Measurements from ENCODE around the gene FBXL16. TPM values are rescaled to one million over a fixed set of nuclear protein-coding genes. Genes with fewer than 3 reads are reported as not detected.
A peak's percentile ranks its signal among the peaks of the same experiment; 100 is the strongest.

The FBXL16 gene
- total and polyA plus RNA-seq, 3 donors from 2014 or later, result 15.8 to 23.4 (median 16.1) TPM

DNA sequence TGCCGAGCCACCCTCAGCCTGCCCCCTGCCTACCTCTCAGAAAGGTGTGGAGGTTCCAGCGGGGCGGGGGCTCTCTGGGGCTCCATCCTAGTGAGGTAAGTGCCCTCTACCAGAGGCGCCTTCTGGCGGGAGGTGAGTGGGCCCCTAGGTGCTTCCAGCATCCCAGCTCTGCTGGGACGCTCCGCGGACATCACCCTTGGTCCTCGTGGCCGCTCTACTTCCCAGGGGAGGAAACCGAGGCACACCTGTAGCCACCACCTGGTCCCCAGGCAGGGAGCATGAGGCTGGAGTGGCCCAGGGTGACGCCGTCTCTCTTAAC lies 62.6 kb downstream of the FBXL16 start:
- Histone ChIP-seq H3K36me3 (ENCODE audit: low read depth, missing control alignments) (no peaks in the 10 kb centered on the region), H3K4me1 (peaks cover 18% of the 10 kb centered on the region), H3K4me3 (peak overlapping the region in 1 of 2 donors; percentile 72), H3K27me3 (no peaks in the 10 kb centered on the region), H3K27ac (peak overlapping the region; percentile 72 to 89), H3K9me3 (no peaks in the 10 kb centered on the region)
- WGBS, 2 donors, result 76% methylated on average over 13 of the region's 13 CpGs; no CpG with 5 or more reads in 1 of the 2 donors
- intact Hi-C loops (cut with DNase I; ENCODE audit: low total_unique reads), result no loop called here
- DNase-seq, result no peak
- TF ChIP-seq, protein P1, sequence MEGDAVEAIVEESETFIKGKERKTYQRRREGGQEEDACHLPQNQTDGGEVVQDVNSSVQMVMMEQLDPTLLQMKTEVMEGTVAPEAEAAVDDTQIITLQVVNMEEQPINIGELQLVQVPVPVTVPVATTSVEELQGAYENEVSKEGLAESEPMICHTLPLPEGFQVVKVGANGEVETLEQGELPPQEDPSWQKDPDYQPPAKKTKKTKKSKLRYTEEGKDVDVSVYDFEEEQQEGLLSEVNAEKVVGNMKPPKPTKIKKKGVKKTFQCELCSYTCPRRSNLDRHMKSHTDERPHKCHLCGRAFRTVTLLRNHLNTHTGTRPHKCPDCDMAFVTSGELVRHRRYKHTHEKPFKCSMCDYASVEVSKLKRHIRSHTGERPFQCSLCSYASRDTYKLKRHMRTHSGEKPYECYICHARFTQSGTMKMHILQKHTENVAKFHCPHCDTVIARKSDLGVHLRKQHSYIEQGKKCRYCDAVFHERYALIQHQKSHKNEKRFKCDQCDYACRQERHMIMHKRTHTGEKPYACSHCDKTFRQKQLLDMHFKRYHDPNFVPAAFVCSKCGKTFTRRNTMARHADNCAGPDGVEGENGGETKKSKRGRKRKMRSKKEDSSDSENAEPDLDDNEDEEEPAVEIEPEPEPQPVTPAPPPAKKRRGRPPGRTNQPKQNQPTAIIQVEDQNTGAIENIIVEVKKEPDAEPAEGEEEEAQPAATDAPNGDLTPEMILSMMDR (IDR thresholded peaks at IDR 0.05), result no peak
- TF ChIP-seq POLR2A (IDR thresholded peaks at IDR 0.05), result no peak

Other genes starting within 250 kb of the FBXL16 start
- 100 to 1,000 TPM; 108 to 115 TPM for gene CAPN15, start 178.1 kb downstream of the FBXL16 start, total RNA-seq
- gene CAPN15, start 178.1 kb downstream of the FBXL16 start, polyA plus RNA-seq (ENCODE audit: insufficient read depth, low read depth, low replicate concordance), result 48.0 TPM
- gene PRR35, start 145.4 kb downstream of the FBXL16 start, total RNA-seq, result 1 to 10 TPM; 5.0 to 7.2 TPM
- 1.7 TPM for gene PRR35, start 145.4 kb downstream of the FBXL16 start, polyA plus RNA-seq (ENCODE audit: insufficient read depth, low read depth, low replicate concordance)
- 1 to 10 TPM; 4.5 TPM for gene NHLRC4, start 138.8 kb downstream of the FBXL16 start, total RNA-seq
- 3.0 TPM for gene NHLRC4, start 138.8 kb downstream of the FBXL16 start, polyA plus RNA-seq (ENCODE audit: insufficient read depth, low read depth, low replicate concordance)
- gene PIGQ, start 135.8 kb downstream of the FBXL16 start, total RNA-seq, result 100 to 1,000 TPM in 1 of 2 donors, 10 to 100 TPM in 1; 95.4 to 123 TPM
- gene PIGQ, start 135.8 kb downstream of the FBXL16 start, polyA plus RNA-seq (ENCODE audit: insufficient read depth, low read depth, low replicate concordance), result 80.5 TPM
- 10 to 100 TPM; 47.9 to 51.2 TPM for gene RAB40C, start 115.7 kb downstream of the FBXL16 start, total RNA-seq
- 27.6 TPM for gene RAB40C, start 115.7 kb downstream of the FBXL16 start, polyA plus RNA-seq (ENCODE audit: insufficient read depth, low read depth, low replicate concordance)
- gene WFIKKN1, start 74.8 kb downstream of the FBXL16 start, total RNA-seq, result 10 to 100 TPM in 1 of 2 donors, 1 to 10 TPM in 1; 3.5 to 10.5 TPM
- 1.1 TPM for gene WFIKKN1, start 74.8 kb downstream of the FBXL16 start, polyA plus RNA-seq (ENCODE audit: insufficient read depth, low read depth, low replicate concordance)
- 100 to 1,000 TPM; 161 to 185 TPM for gene METTL26, start 69.5 kb downstream of the FBXL16 start, total RNA-seq
- gene METTL26, start 69.5 kb downstream of the FBXL16 start, polyA plus RNA-seq (ENCODE audit: insufficient read depth, low read depth, low replicate concordance), result 72.1 TPM
- 100 to 1,000 TPM in 1 of 2 donors, 10 to 100 TPM in 1; 83.1 to 134 TPM for gene MCRIP2, start 64.0 kb downstream of the FBXL16 start, total RNA-seq
- 78.2 TPM for gene MCRIP2, start 64.0 kb downstream of the FBXL16 start, polyA plus RNA-seq (ENCODE audit: insufficient read depth, low read depth, low replicate concordance)
- 100 to 1,000 TPM; 155 to 195 TPM for gene WDR90, start 56.4 kb downstream of the FBXL16 start, total RNA-seq
- gene WDR90, start 56.4 kb downstream of the FBXL16 start, polyA plus RNA-seq (ENCODE audit: insufficient read depth, low read depth, low replicate concordance), result 102 TPM
- 100 to 1,000 TPM; 157 to 176 TPM for gene RHOT2, start 37.7 kb downstream of the FBXL16 start, total RNA-seq
- 77.7 TPM for gene RHOT2, start 37.7 kb downstream of the FBXL16 start, polyA plus RNA-seq (ENCODE audit: insufficient read depth, low read depth, low replicate concordance)
- 1 to 10 TPM; 8.5 to 9.8 TPM for gene RHBDL1, start 30.1 kb downstream of the FBXL16 start, total RNA-seq
- 2.1 TPM for gene RHBDL1, start 30.1 kb downstream of the FBXL16 start, polyA plus RNA-seq (ENCODE audit: insufficient read depth, low read depth, low replicate concordance)
- 100 to 1,000 TPM; 126 to 160 TPM for gene STUB1, start 25.4 kb downstream of the FBXL16 start, total RNA-seq
- 93.3 TPM for gene STUB1, start 25.4 kb downstream of the FBXL16 start, polyA plus RNA-seq (ENCODE audit: insufficient read depth, low read depth, low replicate concordance)
- gene JMJD8, start 21.5 kb downstream of the FBXL16 start, total RNA-seq, result 100 to 1,000 TPM in 1 of 2 donors, 10 to 100 TPM in 1; 84.2 to 101 TPM
- 95.5 TPM for gene JMJD8, start 21.5 kb downstream of the FBXL16 start, polyA plus RNA-seq (ENCODE audit: insufficient read depth, low read depth, low replicate concordance)
- gene WDR24, start 15.4 kb downstream of the FBXL16 start, total RNA-seq, result 10 to 100 TPM; 33.9 to 39.1 TPM
- 21.4 TPM for gene WDR24, start 15.4 kb downstream of the FBXL16 start, polyA plus RNA-seq (ENCODE audit: insufficient read depth, low read depth, low replicate concordance)
- gene METRN, start 9.3 kb upstream of the FBXL16 start, total RNA-seq, result 10 to 100 TPM; 34.9 to 50.6 TPM
- gene METRN, start 9.3 kb upstream of the FBXL16 start, polyA plus RNA-seq (ENCODE audit: insufficient read depth, low read depth, low replicate concordance), result 21.0 TPM
- gene ANTKMT, start 15.3 kb upstream of the FBXL16 start, total RNA-seq, result 100 to 1,000 TPM in 1 of 2 donors, 10 to 100 TPM in 1; 81.1 to 108 TPM
- gene ANTKMT, start 15.3 kb upstream of the FBXL16 start, polyA plus RNA-seq (ENCODE audit: insufficient read depth, low read depth, low replicate concordance), result 68.5 TPM
- gene CCDC78, start 20.6 kb upstream of the FBXL16 start, total RNA-seq, result 1 to 10 TPM; 3.2 to 6.1 TPM
- 5.7 TPM for gene CCDC78, start 20.6 kb upstream of the FBXL16 start, polyA plus RNA-seq (ENCODE audit: insufficient read depth, low read depth, low replicate concordance)
- gene HAGHL, start 21.3 kb upstream of the FBXL16 start, total RNA-seq, result 10 to 100 TPM in 1 of 2 donors, 1 to 10 TPM in 1; 9.9 to 13.7 TPM
- 7.2 TPM for gene HAGHL, start 21.3 kb upstream of the FBXL16 start, polyA plus RNA-seq (ENCODE audit: insufficient read depth, low read depth, low replicate concordance)
- gene CIAO3, start 35.2 kb upstream of the FBXL16 start, total RNA-seq, result 10 to 100 TPM; 58.0 to 59.0 TPM
- gene CIAO3, start 35.2 kb upstream of the FBXL16 start, polyA plus RNA-seq (ENCODE audit: insufficient read depth, low read depth, low replicate concordance), result 28.9 TPM
- 1 to 10 TPM; 1.5 to 2.8 TPM for gene MSLN, start 54.9 kb upstream of the FBXL16 start, total RNA-seq
- 18.5 TPM for gene MSLN, start 54.9 kb upstream of the FBXL16 start, polyA plus RNA-seq (ENCODE audit: insufficient read depth, low read depth, low replicate concordance)
- gene RPUSD1, start 82.6 kb upstream of the FBXL16 start, total RNA-seq, result 10 to 100 TPM; 18.6 to 24.0 TPM
- 11.4 TPM for gene RPUSD1, start 82.6 kb upstream of the FBXL16 start, polyA plus RNA-seq (ENCODE audit: insufficient read depth, low read depth, low replicate concordance)
- 10 to 100 TPM; 90.6 to 95.0 TPM for gene CHTF18, start 82.8 kb upstream of the FBXL16 start, total RNA-seq
- 32.5 TPM for gene CHTF18, start 82.8 kb upstream of the FBXL16 start, polyA plus RNA-seq (ENCODE audit: insufficient read depth, low read depth, low replicate concordance)
- gene GNG13, start 94.9 kb upstream of the FBXL16 start, total RNA-seq, result not detected
- not detected for gene GNG13, start 94.9 kb upstream of the FBXL16 start, polyA plus RNA-seq (ENCODE audit: insufficient read depth, low read depth, low replicate concordance)